HCT116 (cell line): ENCODE results near the gene LTBP1.

Source experiments
- CTCF ChIP-seq, 3 experiments: fragments of 200-600 bp in 1 of 3; sonication (generic) in 1 of 3; IDR thresholded peaks in 2 of 3; conservative IDR thresholded peaks in 1 of 3; 2 replicates each; pipeline ENCODE4 v1.5.1; 2012 to 2017; ENCODE audit warnings: low read depth in 2 of 3, low read length in 2 of 3, antibody characterized with exemption in 1 of 3, borderline replicate concordance in 1 of 3, control low read depth in 1 of 3, mild to moderate bottlenecking in 1 of 3, mixed read lengths in 1 of 3, mixed run types in 1 of 3, moderate library complexity in 1 of 3; ENCODE audit not compliant: insufficient read depth in 1 of 3
- YY1 ChIP-seq: IDR thresholded peaks from 2 replicates; pipeline ENCODE4 v1.6.1; 2011; ENCODE audit warnings: low read length, low read depth, moderate library complexity, mild to moderate bottlenecking; ENCODE audit not compliant: insufficient replicate concordance; ENCODE audit errors: extremely low read depth
- ZBTB33 ChIP-seq: IDR thresholded peaks from 2 replicates; pipeline ENCODE4 v1.6.1; 2011; ENCODE audit warnings: mild to moderate bottlenecking, low read length, moderate library complexity; ENCODE audit not compliant: insufficient replicate concordance; ENCODE audit errors: extremely low read depth

GRCh38 chr2:32900246-32900973 is 46.3 kb upstream of the LTBP1 start:
- TF ChIP-seq CTCF (IDR thresholded peaks at IDR 0.05 in 2 of 3, conservative IDR thresholded peaks at IDR 0.05 in 1 of 3; ENCODE audit: borderline replicate concordance in 1 of 3, insufficient read depth in 1 of 3, low read depth in 2 of 3, low read length in 2 of 3) (no peak), ZBTB33 (no peak), YY1 (no peak)
